A172 (cell line): ENCODE data around the gene SNX32. TPM values are rescaled to one million over a fixed set of nuclear protein-coding genes. Genes with fewer than 3 reads are reported as not detected.
"Not testable (repeated sequence)": the region's sequence is repeated elsewhere in the genome, so short reads cannot be mapped to it uniquely, and the experiment has no call there.

Experiments
- DNase-seq: peaks from one replicate; pipeline ENCODE4 v3.0.0-alpha.2; 2015; ENCODE audit warnings: low spot score
- total RNA-seq: library from RNA; depleted of rRNA; stranded (reverse); fragments of >200 nt; shearing (Covaris generic); gene quantifications from 2 replicates; pipeline ENCODE4 v1.2.3, GENCODE V29; 2014

SNX32 gene
- total RNA-seq, 1 experiment from 2014 or later = not detected

DNA sequence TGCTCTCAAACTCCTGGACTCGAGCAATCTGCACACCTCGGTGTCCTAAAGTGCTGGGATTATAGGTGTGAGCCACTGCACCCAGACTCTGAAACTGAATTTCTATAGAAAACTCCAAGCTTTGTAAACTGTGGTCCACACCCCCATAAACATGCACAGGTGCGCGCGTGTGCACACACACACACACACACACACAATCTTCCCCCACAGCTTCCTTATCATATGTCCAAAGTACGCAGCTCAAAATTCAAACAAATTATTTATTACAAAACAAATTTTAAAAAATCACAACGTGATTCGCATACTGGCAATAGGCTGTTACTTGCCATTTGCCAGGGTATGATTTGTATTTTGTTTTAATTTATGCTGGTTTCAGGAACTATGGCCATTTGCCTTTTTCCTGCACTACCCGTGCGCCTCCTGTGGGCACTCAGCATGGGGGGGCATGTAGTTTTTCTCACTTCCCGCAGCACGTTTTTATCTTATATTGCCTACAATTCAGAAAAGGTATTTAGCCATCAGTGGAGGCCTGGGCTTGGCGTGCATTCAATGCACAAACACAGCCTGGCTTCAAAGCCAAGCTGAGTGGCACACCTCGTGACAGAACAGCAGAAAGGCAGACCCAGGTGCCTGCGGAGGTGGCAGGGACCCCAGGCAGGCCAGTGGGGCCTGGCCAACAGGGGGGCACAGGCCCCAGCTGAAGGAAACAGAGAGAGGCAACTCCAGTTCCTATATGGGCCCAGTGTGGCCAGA is 10.8 kb upstream of the SNX32 start:
- DNase-seq = no peak

DNA sequence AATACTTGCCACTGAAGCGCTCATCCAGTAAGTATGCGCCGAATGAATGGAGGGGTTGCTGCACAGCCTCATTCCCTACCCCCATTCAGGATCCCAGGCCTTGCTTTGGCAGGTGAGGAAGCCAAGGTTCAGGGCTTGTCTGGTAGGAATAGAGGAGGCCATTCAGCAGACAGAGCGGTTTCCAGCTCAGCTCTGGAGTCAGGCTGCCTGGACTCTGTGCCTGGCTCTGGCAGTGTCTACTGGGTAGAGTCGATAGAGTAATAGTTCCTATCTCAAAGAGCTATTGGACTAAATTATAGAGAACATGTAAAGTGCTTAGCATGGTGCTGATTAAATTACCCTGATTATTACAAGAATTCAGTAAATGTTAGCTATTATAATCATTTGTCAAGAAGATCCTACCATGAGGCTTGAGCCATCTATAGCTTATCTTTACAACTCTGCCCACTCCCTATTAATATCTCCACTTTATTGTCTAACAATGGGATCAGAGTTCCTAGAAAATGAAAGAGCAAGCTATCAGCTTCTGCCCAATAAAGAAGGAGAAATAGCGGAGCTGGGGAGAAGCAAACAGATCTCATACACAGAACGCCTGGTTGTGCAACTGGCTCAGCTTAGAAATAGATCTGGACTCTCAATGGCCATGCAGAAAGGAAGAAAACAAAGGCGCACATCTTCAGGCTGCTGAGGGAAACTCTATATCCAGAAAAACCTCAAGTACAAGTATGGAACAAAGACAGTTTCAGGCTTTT is 6.6 kb upstream of the SNX32 start:
- no peak for DNase-seq

DNA sequence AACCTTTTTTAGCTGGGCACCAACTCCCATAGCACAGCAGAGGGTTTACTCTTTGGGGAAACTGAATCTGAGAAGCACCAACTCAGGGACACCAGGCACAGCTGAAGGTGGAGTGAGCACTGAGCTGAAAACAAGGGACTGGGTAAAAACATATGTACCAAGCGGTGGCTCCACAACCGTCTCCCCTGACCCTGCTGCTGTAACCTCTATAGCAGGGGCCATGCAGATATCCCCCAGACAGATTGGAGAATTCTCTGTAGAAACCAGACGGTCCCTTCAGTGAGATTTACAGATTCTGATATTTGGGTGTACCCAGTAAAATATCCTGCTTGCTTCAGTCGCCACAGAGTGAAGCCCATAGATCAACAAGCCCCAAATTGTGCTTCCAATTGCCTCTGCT is 4.3 kb upstream of the SNX32 start:
- no peak for DNase-seq

DNA sequence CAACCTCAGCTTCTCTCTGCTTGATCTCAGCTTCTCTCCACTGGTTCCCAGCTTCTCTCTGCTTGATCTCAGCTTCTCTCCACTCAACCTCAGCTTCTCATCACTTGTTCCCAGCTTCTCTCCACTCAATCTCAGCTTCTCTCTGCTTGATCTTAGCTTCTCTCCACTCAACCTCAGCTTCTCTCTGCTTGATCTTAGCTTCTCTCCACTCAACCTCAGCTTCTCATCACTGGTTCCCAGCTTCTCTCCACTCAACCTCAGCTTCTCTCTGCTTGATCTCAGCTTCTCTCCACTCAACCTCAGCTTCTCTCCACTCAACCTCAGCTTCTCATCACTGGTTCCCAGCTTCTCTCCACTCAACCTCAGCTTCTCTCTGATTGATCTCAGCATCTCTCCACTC is 1.5 kb upstream of the SNX32 start:
- not testable (repeated sequence) for DNase-seq

DNA sequence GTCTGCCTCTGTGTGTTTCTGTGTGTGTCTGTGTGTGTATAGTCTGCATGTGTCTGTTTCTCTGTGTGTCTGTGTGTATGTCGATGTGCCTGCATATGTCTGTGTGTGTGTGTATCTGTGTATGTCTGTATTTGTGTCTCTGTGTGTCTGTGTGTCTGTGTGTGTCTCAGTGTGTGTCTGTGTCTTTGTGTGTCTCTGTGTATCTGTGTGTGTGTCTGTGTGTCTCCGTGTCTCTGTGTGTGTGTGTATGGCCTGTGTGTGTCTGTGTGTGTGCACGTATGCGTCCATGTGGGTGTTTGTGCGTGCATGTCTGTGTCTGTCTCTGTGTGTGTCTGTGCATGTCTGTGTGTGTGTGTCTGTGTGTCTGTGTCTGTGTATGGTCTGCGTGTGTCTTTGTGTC is 439 bp downstream of the SNX32 start:
- no peak for DNase-seq

DNA sequence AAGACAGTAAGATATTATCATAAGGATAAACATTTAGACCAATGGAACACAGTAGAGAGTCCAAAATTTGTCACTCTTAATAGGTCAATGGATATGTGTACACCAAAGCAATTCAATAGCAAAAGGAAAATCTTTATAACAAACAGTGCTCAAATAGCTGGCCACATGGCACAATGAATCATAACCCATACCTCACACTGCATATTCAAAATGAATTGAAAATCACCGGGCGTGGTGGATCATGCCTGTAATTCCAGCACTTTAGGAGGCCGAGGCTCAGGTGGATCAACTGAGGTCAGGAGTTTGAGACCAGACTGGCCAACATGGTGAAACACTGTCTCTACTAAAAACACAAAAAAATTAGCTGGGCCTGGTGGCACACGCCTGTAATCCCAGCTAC is 8.4 kb downstream of the SNX32 start:
- no peak for DNase-seq

DNA sequence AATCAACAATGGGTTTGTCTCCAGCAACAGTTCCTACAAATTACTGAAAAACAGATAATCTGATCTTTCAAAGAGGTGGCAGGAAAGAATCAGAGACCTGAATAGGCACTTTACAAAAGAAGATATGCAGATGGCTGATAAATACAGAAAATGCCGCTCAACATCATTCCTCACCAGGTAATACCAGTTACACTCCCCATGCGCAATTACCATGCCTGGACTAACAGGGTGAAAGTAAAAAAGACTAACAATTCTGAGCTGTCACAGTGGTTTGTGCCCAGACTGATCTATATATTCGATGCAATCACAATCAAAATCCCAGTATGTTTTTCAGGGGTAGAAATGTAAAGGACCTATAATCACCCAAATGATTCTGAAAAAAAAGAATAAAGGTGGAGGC is 10.0 kb downstream of the SNX32 start:
- no peak for DNase-seq

DNA sequence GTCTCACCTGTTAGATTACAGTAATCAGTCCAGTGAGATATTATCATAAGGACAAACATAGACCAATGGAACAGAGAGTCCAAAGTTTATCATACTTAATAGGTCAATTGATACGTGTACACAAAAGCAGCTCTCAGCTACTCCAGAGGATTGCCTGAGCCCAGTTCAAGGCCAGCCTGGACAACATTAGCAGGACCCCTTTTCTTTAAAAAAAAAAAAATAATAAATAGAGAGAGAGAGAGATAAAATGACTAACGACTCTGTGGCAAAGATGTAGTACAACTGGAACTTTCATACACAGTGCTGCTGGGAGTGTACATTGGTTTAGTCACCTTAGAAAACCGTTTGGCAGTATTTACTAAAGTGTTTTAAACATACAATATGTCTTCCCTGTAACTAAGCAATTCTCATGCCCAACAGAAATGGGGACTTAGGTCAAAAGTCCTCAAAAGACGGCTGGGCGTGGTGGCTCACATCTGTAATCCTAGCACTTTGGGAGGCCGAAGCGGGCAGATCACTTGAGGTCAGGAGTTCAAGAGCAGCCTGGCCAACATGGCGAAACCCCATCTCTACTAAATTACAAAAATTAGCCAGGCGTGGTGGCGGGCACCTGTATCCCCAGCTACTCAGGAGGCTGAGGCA is 10.6 kb downstream of the SNX32 start:
- no peak for DNase-seq

DNA sequence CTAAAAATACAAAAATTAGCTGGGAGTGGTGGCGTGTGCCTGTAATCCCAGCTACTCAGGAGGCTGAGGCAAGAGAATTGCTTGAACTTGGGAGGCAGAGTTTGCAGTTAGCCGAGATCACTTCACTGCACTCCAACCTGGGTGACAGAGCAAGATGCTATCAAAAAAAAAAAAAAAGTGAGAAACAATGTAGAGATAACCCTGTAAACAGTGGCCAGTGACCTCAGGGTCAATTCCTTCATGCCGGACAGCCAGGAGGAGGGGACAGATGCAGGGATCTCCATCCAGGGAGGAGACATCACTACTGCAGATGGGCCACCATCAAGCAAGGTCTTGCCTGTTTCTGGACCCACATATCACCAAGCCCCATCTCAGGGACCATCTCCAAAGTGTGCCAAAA is 14.0 kb downstream of the SNX32 start:
- DNase-seq = no peak

DNA sequence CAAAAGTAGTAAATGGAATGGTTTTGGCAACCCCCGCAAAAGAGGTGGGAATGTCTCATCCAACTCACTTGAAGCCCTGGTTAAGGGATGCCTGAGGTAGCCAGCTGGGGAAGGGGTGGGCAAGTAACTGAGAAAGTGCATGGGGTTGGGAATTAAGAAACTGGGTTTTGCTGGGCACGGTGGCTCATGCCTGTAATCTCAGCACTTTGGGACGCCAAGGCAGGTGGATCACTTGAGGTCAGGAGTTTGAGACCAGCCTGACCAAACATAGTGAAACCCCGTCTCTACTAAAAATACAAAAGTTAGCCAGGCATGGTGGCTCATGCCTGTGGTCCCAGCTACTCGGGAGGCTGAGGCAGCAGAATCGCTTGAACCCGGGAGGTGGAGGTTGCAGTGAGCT is 14.9 kb downstream of the SNX32 start:
- DNase-seq = not testable (repeated sequence)

DNA sequence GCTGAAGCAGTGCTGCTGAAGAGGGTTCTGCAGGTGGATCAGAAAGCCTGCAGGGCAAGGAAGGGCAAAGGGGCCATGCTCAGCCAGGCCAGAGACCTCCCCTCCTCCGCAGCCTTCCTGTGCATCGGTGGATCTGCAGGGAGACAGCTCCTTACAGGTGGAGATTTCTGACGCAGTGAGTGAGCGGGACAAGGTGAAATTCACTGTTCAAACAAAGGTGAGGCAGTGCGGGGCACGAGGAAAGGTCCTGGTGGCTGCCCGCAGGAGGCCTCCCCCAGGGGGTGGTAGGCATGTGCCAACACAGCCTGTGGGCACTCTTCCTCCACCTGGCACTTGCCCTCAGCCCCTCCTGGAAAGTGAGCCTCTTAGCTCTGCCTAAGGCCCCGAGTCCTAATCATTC is 15.6 kb downstream of the SNX32 start:
- no peak for DNase-seq

DNA sequence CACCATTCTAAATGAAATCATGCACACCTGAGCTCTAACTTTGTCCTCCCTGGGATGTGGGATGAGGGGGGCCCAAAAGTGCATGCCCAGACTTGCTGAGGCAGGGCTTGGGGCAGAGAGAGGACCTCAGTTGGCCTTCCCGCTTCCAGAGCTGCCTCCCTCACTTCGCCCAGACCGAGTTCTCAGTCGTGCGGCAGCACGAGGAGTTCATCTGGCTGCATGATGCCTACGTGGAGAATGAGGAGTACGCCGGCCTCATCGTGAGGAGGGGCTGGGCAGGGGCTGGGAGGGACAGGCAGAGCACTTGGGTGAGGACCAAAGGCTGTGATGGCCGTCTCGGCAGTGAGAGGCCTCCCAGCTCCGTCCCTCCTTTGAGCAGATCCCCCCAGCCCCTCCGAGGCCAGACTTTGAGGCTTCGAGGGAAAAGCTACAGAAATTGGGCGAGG is 16.0 kb downstream of the SNX32 start:
- no peak for DNase-seq

DNA sequence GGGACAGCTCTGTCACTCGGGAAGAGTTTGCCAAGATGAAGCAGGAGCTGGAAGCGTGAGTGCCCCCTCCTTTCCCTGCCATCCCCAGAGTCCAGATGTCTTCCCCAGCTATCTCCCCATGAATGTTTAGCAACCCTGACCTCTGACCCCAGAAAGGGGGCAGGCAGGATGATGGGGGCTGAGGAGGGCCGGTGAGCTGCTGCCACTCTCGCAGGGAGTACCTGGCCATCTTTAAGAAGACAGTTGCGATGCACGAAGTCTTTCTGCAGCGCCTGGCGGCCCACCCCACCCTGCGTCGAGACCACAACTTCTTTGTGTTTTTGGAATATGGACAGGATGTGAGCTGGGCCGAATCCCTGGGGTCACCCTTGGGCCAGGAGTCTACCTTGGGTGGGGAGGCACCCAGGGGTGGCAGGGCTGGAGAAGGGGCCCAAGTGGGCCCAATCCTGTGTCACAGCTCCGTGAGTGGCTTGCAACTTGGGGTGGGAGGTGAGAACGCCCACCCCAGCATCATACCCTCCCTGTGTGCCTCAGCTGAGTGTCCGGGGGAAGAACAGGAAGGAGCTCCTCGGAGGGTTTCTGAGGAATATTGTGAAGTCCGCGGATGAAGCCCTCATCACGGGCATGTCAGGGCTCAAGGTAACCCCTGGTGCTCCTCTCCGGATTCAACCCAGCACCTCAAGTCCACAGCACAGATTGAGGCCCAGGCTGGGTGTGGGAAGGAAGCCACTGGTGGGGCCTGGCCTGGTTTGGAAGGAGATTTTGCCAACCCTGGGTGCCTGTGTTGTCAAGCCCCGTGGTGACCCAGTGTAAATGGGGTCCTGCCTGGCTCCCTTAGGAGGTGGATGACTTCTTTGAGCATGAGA is 16.7 kb downstream of the SNX32 start:
- DNase-seq = no peak

DNA sequence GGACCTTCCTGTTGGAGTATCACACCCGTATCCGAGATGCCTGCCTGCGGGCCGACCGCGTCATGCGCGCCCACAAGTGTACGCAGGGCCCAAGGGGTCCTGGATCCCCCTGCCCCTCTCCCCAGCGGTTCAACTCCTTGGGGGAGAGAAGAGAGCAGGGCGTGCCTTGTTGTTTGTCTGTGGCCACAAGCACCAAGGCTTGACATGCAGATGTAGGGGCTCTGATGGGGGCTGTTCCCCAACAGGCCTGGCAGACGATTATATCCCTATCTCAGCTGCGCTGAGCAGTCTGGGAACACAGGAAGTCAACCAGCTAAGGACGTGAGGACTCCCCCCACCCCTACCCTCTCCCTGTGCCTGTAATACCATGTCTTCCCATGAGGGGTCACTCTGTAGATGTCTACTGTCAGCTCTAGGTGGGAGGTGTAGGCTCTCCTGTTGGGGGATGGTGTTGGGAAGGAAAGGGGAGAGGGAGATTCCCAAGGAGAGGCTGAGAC is 17.4 kb downstream of the SNX32 start:
- no peak for DNase-seq

DNA sequence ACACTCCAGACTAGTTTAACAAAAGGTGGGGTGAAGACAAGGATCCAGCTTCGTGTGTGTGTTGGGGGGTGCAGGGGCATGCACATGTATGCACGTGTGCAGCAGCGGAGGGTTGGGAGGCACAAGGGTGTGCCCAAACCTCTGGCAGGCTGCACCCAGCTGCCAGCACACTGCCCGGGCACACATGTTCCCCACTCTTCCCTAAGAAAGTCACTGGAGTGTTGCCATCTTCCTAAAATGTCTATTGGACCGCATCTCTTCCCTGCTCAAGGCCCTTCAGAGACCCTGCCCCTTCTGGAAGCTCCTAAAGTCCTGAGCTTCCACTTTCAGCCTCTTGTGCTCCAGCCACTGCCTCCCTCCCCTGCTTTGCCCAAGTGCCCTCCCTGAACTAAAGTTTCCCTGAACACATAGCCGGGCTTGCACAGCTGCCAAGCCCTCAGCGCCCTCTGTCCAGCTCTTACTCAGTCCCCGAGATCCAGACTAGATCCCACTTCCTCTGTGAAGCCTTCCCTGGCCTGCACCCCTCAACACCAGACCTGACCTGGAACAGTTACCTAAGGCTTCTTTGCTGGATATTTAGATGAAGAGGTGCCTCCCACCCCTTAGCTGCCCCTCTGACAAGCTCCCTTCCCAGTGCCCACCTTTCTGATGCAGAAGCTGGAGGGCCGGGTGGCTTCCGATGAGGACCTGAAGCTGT is 18.2 kb downstream of the SNX32 start:
- no peak for DNase-seq

DNA sequence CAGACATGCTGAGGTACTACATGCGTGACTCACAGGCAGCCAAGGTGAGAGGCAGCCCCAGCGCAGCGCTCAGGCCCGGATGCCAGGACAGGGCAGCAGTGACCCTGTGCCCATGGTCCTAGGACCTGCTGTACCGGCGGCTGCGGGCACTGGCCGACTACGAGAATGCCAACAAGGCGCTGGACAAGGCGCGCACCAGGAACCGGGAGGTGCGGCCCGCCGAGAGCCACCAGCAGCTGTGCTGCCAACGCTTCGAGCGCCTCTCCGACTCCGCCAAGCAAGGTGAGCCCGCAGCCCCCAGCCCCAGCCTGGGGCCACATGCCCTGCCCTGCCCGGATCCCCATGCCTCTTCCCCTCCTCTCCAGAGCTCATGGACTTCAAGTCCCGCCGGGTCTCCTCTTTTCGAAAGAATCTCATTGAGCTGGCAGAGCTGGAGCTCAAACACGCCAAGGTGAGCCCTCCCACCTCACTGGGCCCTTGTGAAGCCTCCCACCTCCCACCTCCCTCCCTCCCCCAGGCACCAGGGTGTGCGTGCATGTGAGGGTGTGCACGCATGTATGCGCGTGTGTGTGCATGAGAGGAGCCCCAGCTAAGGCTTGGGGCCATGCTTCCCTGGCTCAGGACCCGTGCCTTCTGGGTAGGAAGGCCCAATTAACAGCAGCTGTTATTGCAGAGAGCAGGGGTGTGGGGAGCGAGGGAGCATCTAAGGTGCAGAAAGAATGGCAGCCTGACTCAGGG is 18.9 kb downstream of the SNX32 start:
- DNase-seq = no peak

DNA sequence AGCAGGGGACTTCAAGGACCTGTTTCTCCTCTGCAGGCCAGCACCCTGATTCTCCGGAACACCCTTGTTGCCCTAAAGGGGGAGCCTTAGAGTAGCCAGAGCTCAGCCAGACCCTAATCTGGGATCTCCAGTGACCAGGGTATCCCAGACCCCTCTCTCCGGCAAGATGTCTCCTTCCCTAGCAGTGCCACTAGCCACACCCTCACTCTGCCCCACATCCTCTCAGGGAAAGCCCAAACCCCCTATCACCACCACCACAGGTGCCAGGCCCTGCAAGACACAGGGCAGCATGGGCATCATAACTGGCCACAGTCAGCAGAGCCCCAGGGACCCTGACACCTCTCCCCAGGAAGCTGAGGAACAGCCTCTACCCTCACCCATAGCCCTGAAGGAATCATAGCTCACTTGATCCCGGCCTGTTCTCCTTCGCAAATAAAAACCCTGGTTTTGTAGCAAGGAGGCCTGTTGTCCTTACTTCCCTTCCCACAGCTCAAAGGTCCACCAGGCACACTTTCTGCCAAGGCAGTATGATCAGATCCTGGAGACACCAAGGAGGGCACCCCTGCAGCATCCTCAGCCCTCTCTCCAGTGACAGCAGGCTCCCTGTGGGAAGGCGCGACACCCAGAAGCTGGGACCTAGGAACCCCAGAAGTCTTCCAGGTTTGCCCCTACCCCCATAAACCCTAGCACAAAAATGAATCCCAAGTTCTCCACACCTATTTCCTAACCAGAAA is 19.6 kb downstream of the SNX32 start:
- DNase-seq = no peak

DNA sequence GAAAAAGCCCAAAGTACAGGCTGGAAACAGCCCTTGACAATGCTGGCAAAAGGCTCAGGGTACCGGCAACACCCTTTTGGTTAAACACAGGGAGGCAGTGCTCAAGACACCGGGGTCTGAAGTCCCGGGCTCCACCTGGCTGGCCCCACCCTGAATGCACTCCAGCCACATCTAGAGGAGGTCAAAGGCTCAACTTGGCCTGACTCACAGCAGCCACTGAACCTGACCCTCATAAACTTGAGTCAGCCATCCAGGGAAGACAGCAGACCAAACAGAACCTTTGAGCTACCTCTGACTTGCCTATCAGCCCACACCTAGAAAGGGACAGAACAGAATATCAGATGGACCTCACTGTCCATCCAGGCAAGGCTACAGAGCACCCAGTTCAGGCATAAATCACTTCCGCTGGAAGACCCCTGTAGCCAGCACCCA is 20.4 kb downstream of the SNX32 start:
- no peak for DNase-seq
